ENCODE measurements around the gene GOLGA8K. TPM values are rescaled to one million over a fixed set of nuclear protein-coding genes. Genes with fewer than 3 reads are reported as not detected.
"Not testable (repeated sequence)": the region's sequence is repeated elsewhere in the genome, so short reads cannot be mapped to it uniquely, and the experiment has no call there.

Gene GOLGA8K
- total RNA-seq, 2 donors from 2014 or later: 5.2 TPM; not detected in 1

DNA sequence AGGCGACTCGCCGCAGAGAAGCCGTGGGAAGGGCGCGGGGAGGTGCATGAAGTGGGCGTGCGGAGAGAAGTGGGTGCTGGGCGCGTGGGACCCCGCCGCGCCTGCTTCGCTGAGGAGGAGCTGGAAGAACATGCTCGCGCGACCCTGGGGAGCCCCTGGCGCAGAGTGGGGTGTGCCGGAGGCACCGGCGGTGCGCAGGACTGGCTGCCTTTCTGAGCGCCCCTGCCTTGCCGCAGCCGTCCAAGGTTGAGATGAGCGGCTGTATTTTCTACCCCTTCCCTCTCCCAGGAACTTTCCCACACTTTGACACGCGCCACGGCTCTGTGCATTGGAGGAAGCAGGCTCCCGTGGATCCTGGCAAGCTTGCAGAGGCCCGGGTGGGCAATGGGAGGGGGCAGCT lies 56.1 kb downstream of the GOLGA8K start:
- WGBS: no CpG with 5 or more reads among the region's 31 CpGs
- H3K9me3 ChIP-seq; H3K27ac ChIP-seq; H3K36me3 ChIP-seq; H3K4me1 ChIP-seq (replicated peaks); intact Hi-C loops (cut with DNase I); H3K4me3 ChIP-seq; DNase-seq (ENCODE audit: low spot score); H3K27me3 ChIP-seq (replicated peaks; ENCODE audit: insufficient read depth): not testable (repeated sequence)

- H3K4me1 ChIP-seq (replicated peaks); intact Hi-C loops (cut with DNase I); H3K9me3 ChIP-seq; H3K27ac ChIP-seq; DNase-seq (ENCODE audit: low spot score); H3K4me3 ChIP-seq; H3K36me3 ChIP-seq; H3K27me3 ChIP-seq (replicated peaks; ENCODE audit: insufficient read depth): not testable (repeated sequence)
- WGBS: no CpG with 5 or more reads among the region's 46 CpGs
These were observed 57.0 kb downstream of the GOLGA8K start for GRCh38 chr15:32345978-32346547.

DNA sequence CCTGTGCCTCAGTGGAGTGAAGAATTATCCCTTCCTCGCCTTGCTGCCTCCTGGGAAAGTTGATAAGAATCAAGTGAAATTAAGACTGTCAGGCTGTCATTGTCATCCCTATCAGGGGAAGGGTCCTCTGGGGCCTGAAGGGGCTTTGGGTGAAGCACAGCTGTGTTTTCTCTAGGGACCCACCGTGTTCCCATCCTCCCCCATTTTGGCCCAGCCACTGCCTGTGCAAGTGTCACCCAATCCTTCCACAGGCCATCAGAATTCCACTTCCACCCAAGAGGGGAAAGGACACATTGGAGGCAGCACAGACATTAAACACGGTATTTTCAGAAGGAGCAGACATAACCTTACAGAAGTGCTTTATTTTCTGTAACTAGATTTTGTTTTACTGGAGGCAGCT lies 59.2 kb downstream of the GOLGA8K start:
- intact Hi-C loops (cut with DNase I); H3K9me3 ChIP-seq; H3K27me3 ChIP-seq (replicated peaks; ENCODE audit: insufficient read depth); H3K27ac ChIP-seq; H3K36me3 ChIP-seq; H3K4me3 ChIP-seq; H3K4me1 ChIP-seq (replicated peaks); DNase-seq (ENCODE audit: low spot score): not testable (repeated sequence)
- WGBS: 72% methylated on average over 2 of the region's 3 CpGs

Small RNAs within 50 kb of the gene (small RNA-seq; reads per million reads assigned to genes)
- gene RF00096: 0 reads per million in 2 donors
- 0 reads per million in 2 donors for gene RN7SL185P
- gene RN7SL539P: 0 reads per million in 2 donors

Other genes with a start within 250 kb of the GOLGA8K start
- 1 to 10 TPM in 1 of 2 donors, not detected in 1; 7.7 TPM for gene GOLGA8O, start 52.3 kb upstream of the GOLGA8K start, total RNA-seq
- 1 to 10 TPM; 3.9 to 10.0 TPM for gene GOLGA8N, start 190.2 kb upstream of the GOLGA8K start, total RNA-seq
- gene ARHGAP11A, start 212.2 kb upstream of the GOLGA8K start, total RNA-seq: 1 to 10 TPM; 2.6 to 7.0 TPM
- 1 to 10 TPM in 1 of 2 donors, under 1 TPM in 1; 0.96 to 4.2 TPM for gene SCG5, start 238.4 kb upstream of the GOLGA8K start, total RNA-seq